Fibroblast of villous mesenchyme (primary cell): ENCODE measurements around the gene KCNAB2. TPM values are rescaled to one million over a fixed set of nuclear protein-coding genes. Genes with fewer than 3 reads are reported as not detected.

Source experiments
- DNase-seq: peaks from one replicate; pipeline ENCODE4 v3.0.0-alpha.2; 2010; ENCODE audit warnings: low read depth
- H3K4me3 ChIP-seq: 2 replicates; pipeline ENCODE4 v1.5.1; 2011; ENCODE audit warnings: low read depth, mild to moderate bottlenecking, low read length
- total RNA-seq: library from RNA; depleted of rRNA; stranded (reverse); fragments of >200 nt; gene quantifications from 2 replicates; pipeline ENCODE4 v1.2.3, GENCODE V29; 2012
- TF ChIP-seq, protein P1 (sequence below): IDR thresholded peaks from 2 replicates; pipeline ENCODE4 v1.5.1; 2012; ENCODE audit warnings: low read depth, mild to moderate bottlenecking, low read length; ENCODE audit not compliant: insufficient read depth

The KCNAB2 gene
- total RNA-seq, 1 donor, result 2.6 TPM

DNA sequence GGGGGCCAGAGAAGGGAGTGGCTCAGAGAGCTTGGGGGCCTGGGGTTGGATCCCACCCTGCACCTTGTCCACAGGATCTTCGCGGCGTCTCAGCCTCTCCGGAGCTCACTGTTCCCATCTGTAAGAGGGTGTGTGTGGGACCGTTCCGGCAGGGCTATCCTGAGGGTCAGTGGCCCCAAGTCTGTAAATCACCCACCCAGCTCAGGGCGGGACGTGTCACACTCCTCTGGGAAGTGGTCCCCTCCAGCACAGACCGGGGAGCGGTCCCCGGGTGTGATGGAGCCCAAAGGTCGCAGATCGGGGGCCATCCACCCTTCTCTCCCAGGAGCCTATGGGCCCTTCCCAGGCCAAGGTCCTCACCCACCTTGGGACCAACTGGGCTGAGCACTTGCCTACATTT is 40.0 kb downstream of the KCNAB2 start:
- TF ChIP-seq, protein P1, sequence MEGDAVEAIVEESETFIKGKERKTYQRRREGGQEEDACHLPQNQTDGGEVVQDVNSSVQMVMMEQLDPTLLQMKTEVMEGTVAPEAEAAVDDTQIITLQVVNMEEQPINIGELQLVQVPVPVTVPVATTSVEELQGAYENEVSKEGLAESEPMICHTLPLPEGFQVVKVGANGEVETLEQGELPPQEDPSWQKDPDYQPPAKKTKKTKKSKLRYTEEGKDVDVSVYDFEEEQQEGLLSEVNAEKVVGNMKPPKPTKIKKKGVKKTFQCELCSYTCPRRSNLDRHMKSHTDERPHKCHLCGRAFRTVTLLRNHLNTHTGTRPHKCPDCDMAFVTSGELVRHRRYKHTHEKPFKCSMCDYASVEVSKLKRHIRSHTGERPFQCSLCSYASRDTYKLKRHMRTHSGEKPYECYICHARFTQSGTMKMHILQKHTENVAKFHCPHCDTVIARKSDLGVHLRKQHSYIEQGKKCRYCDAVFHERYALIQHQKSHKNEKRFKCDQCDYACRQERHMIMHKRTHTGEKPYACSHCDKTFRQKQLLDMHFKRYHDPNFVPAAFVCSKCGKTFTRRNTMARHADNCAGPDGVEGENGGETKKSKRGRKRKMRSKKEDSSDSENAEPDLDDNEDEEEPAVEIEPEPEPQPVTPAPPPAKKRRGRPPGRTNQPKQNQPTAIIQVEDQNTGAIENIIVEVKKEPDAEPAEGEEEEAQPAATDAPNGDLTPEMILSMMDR, result no peak
- no peak for DNase-seq
- no peak overlapping the region for H3K4me3 ChIP-seq

DNA sequence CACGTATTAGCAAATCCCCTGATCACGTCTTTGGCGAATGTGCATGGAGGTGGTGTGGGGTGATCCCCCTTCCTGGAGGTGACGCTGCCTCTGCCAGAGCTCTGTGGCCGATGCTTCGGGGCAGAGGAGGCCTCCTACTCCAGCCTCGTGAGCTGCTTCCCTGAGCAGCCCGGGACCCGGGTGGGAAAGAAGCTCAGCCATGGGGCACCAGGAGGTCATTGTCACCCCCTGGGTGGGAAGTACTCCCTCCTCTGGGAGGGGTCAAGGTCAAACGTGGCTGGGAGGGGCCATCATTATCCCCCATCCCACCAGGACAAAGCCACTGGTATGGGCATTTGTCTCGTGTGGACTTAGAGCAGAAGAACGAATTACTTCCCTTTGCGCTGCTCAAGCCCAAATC is 40.7 kb downstream of the KCNAB2 start:
- TF ChIP-seq, protein P1, result no peak
- DNase-seq, result no peak
- no peak overlapping the region for H3K4me3 ChIP-seq

DNA sequence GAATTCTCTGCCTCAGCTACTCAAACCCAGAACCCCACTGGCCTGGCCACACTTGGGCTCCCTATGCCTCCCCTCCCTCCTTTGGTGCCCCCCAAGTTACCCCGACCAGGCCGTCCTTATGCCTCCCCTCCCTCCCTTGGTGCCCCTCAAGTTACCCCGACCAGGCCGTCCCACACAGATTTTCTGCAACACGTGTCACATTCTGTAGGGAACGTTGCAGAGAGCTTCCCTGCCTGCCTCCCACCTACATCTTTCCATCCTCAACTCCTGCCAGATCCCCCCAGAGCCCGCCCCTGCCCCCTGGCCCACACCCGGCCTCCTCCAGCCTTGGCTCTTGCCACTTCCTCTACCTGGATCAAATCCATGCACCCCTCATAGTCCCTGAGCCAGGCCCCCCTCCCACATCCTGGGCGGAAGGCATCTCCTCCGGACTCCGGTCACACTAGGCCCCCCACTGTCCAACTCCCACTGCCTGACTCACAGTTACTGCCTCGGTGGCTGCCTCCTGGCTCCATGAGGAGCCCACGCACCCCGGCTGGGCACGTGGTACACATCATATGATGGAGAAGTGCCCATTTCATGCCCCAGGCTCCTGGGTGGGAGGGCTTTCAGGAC is 41.2 kb downstream of the KCNAB2 start:
- no peak overlapping the region for H3K4me3 ChIP-seq
- TF ChIP-seq, protein P1, result no peak
- no peak for DNase-seq

DNA sequence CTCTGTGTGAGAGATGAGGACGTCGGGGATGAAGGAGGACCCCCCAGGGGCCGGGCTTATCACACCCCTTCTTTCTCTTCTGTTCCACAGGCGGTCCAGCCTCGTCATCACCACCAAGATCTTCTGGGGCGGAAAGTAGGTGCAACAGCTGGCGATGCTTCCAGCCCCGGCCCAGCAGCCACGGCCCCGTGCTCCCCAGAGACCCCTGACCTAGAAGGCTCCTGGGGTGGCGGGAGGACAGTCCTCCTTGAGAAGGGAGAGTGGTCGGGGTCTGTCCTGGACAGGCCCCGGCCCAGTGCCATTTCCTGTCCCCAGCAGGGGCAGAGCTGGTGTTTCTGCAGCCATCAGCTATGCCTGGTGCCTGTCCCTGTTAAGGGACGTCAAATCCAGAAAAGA is 41.7 kb downstream of the KCNAB2 start:
- no peak overlapping the region for H3K4me3 ChIP-seq
- TF ChIP-seq, protein P1, result no peak
- DNase-seq, result no peak

DNA sequence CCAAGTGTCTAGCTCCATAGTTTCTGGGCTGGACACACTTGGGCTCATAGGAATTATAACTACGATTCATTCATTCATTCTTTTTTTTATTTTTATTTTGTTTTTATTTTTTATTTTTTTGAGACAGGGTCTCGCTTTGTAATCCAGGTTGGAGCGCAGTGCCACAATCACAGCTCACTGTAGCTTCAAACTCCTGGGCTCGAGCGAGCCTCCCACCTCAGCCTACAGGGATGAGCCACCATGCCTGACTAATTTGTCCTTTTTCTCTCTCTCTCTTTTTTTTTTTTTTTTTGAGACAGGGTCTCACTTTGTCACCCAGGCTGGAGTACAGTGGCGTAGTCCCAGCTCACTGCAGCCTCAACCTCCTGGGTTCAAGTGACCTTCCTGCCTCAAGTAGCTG is 42.3 kb downstream of the KCNAB2 start:
- TF ChIP-seq, protein P1, result no peak
- H3K4me3 ChIP-seq, result no peak overlapping the region
- DNase-seq, result no peak

DNA sequence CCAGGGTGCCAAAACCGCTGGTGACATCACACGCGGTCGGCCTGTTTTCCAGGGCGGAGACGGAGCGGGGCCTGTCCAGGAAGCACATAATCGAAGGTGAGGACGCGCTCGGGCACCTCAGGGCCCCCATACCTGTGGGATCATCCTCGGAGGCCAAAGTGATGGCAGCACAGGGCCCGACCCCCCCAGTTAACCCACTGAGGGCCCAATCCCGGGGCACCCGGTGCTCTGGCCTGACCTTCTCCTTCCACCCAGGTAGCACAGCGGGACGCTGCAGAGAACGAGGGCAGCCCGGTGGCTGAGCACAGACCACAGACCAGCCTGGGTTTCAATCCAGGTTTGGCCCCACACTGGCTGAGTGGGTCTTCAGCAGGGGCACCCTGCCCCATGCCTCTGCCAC is 43.3 kb downstream of the KCNAB2 start:
- no peak overlapping the region for H3K4me3 ChIP-seq
- TF ChIP-seq, protein P1, result no peak
- no peak for DNase-seq

DNA sequence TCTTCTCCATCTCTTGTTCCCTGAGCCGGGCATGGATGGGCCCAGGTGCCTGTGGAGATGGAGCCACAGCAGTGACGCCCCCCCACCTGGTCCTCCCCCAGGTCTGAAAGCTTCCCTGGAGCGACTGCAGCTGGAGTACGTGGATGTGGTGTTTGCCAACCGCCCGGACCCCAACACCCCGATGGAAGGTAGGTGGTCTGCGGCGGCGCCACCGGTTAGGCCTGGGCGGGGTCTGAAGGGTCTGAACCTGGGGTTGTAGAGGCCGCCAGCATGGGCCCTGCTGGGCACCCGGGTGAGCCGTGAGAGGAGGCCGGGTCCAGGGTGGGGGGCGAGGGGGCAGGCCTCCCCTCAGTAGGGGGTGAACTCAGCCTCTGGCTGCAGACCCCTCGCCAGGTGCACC is 44.6 kb downstream of the KCNAB2 start:
- DNase-seq, result no peak
- no peak overlapping the region for H3K4me3 ChIP-seq

More for the DNA sequence above, 44.6 kb downstream of the KCNAB2 start:
- TF ChIP-seq, protein P1, result no peak
